A673 (cell line): ENCODE measurements around the gene LNP1.

ENCODE experiments used
- CTCF ChIP-seq: fragments of 300-800, 200-600 bp; sonication (generic); conservative IDR thresholded peaks from 2 replicates; pipeline ENCODE4 v1.5.1; 2017; ENCODE audit warnings: low read depth, mild to moderate bottlenecking, antibody characterized with exemption, low read length, moderate library complexity, mixed read lengths
- EZH2 ChIP-seq: fragments of 200-600 bp; sonication (generic); IDR thresholded peaks from 2 replicates; pipeline ENCODE4 v1.6.1; 2017; ENCODE audit warnings: borderline replicate concordance, low read depth, mild to moderate bottlenecking, mixed read lengths, antibody characterized with exemption, low read length; ENCODE audit not compliant: poor library complexity, severe bottlenecking

DNA sequence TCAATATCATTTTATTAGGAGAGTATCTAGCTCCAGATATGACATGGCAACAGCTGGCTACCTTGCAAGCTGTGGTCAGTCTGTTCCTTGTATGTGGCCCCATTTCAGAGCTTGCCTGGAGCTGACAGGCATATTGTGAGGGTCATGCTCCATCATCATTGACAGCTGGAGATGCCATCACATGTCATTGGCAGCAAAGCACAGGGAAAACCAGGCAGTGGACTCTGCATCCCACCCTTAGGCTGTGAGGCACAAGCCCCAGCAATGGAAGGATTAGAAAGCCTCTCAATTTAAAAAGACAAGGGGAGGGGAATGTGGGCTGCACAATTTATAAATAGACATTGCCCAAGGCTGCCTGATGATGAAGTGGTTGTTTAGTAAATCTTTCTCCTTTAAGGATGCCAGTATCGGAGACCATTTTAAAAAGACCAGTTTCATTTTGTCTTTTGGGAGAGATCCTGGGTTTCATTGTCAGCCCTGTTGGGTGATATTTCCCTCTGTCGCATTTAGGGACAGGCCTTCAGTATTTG lies 27.9 kb downstream of the LNP1 start:
- TF ChIP-seq CTCF (no peak), EZH2 (no peak)
